AG10803 (cell line): Measurements from ENCODE around the gene SNX11.
A peak's percentile ranks its signal among the peaks of the same experiment; 100 is the strongest.

ENCODE experiments used
- DNase-seq: peaks from one replicate; pipeline ENCODE4 v3.0.0; 2010; ENCODE audit warnings: low read depth
- H3K4me3 ChIP-seq: 2 replicates; pipeline ENCODE4 v1.5.1; 2011; ENCODE audit warnings: mild to moderate bottlenecking, low read length, control low read depth
- CTCF ChIP-seq: conservative IDR thresholded peaks from 2 replicates; pipeline ENCODE4 v1.5.1; 2011; ENCODE audit warnings: mild to moderate bottlenecking, low read length, control low read depth, inconsistent platforms

Gene SNX11

GRCh38 chr17:48125829-48126531 lies 18.4 kb downstream of the SNX11 start:
- TF ChIP-seq CTCF = no peak
- DNase-seq = no peak
- no peak overlapping the region for H3K4me3 ChIP-seq

DNA sequence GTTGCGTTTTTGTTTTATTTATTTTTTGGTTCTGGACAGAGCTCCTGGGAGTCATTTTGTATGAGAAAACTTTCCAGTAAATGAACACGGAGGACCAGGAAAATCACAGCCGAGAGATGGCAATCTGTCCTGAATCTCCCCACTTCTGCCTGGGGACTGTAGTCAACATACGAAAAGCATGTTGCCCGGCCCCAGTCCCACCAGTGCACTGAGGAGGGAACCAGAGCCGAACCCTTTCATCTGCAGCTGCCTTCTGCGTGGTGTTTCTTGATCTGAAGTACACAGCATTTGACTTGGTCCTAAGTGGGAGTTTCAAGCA lies 18.9 kb downstream of the SNX11 start:
- DNase-seq = no peak
- H3K4me3 ChIP-seq = no peak overlapping the region
- TF ChIP-seq CTCF = no peak

GRCh38 chr17:48127371-48128051 lies 19.9 kb downstream of the SNX11 start:
- H3K4me3 ChIP-seq = no peak overlapping the region
- TF ChIP-seq CTCF = no peak
- DNase-seq = peak; percentile 46

GRCh38 chr17:48128400-48128799 lies 20.8 kb downstream of the SNX11 start:
- DNase-seq = no peak
- H3K4me3 ChIP-seq = no peak overlapping the region
- TF ChIP-seq CTCF = no peak

- no peak for DNase-seq
- TF ChIP-seq CTCF = no peak
- no peak overlapping the region for H3K4me3 ChIP-seq
Observed at GRCh38 chr17:48129981-48130380, 22.4 kb downstream of the SNX11 start.

DNA sequence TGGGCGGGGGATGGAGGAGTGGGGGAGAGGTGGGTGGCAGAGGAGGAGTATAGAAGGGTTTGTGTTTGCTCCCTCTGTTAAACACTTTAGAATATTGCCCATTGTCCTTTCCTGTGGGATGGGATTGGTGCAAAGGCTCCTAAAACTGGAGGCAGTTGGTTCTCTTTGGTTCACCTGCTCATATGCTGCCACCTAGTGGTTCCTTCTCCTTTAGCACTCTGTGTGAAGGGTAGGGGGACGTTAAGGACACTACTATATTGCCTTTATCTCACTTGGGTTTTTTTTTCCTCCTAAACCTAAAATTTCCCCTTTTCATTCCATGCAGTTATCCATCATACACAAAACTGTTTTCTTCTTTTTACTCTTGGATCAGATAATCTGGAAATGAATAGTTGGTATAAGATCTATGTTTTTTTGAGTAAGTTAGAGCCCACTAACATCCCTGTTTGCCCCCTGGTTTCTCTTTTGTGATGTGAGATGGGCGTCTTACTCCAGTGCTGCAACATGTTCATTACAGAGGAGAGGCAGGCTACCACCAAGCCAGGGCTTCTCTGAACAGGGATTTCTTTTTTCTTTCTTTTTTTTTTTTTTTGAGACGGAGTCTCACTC lies 23.8 kb downstream of the SNX11 start:
- TF ChIP-seq CTCF = peak; percentile 94
- DNase-seq = peak; percentile 59
- no peak overlapping the region for H3K4me3 ChIP-seq

DNA sequence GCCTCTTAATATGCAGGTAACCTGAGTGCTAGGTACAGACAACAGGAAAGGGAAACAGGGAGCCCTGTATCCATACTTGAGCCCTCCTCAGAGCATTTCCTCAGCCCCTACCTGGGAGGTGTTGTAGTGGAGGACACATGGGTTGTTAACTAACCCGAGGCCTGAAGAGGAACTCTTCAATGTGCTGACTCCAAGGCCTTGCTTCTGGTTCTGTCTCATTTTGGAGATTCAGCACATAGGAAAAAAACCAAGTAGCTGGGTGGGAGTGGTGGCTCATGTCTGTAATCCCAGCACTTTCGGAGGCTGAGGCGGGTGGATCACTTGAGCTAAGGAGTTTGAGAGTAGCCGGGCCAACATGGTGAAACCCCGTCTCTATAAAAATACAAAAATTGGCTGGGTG lies 24.8 kb downstream of the SNX11 start:
- no peak for TF ChIP-seq CTCF
- no peak overlapping the region for H3K4me3 ChIP-seq
- DNase-seq = no peak
